Ovary (tissue), 9 donors: ENCODE data around the gene CACNA1D. TPM values are rescaled to one million over a fixed set of nuclear protein-coding genes. Genes with fewer than 3 reads are reported as not detected.

Source experiments
- DNase-seq, 5 donors: peaks; one replicate each; pipeline ENCODE4 v3.0.0-alpha.2; 2019 to 2020
- H3K27ac ChIP-seq, 2 donors: fragments of 200-600 bp; one replicate each; pipeline versions ENCODE4 v1.5.1 to v1.8.0; 2019 to 2022
- H3K27me3 ChIP-seq: fragments of 200-600 bp; one replicate; pipeline ENCODE4 v1.8.0; 2022
- H3K36me3 ChIP-seq: fragments of 200-600 bp; sonication (generic); one replicate; pipeline ENCODE4 v1.5.1; 2019
- H3K4me1 ChIP-seq: one replicate; pipeline ENCODE4 v1.8.1; 2013; ENCODE audit warnings: mild to moderate bottlenecking, moderate library complexity; ENCODE audit not compliant: insufficient read depth
- H3K4me3 ChIP-seq: fragments of 200-600 bp; sonication (generic); one replicate; pipeline ENCODE4 v1.5.1; 2017
- H3K9me3 ChIP-seq, 2 donors: fragments of 200-600 bp in 1 of 2; sonication (generic) in 1 of 2; one replicate each; pipeline versions ENCODE4 v1.5.1 to v1.8.1; 2013 to 2019; ENCODE audit warnings: mild to moderate bottlenecking in 1 of 2, moderate library complexity in 1 of 2
- CTCF ChIP-seq, 3 donors: fragments of 450-650 bp in 2 of 3; fragments of 200-600 bp in 1 of 3; IDR thresholded peaks; one replicate each; pipeline versions ENCODE4 v1.5.1 to v1.8.0; 2016 to 2022; ENCODE audit warnings: antibody characterized with exemption in 3 of 3, mild to moderate bottlenecking in 1 of 3
- EP300 ChIP-seq: sonication (generic); formaldehyde crosslinking; IDR thresholded peaks from one replicate; pipeline ENCODE4 v1.6.1; 2017; ENCODE audit warnings: antibody characterized with exemption
- POLR2A ChIP-seq: fragments of 450-650 bp; IDR thresholded peaks from one replicate; pipeline ENCODE4 v1.6.1; 2017; ENCODE audit warnings: antibody characterized with exemption, mild to moderate bottlenecking, moderate library complexity
- WGBS, 3 donors: extraction: QIAGEN DNeasy Blood & Tissue Kit in 1 of 3; methylation state at CpG; one replicate each; pipeline versions ENCODE4 v1.1.5 to v1.1.7; 2013 to 2017; 5-methylcytosine and 5-hydroxymethylcytosine counted together
- intact Hi-C, 4 donors: fragments of 100-400 bp; cut with DNase I; formaldehyde crosslinking; loops; one replicate each; pipeline versions ENCODE4 v1.11.0 to v1.15.1; 2022 to 2023
- polyA plus RNA-seq, 2 donors: library from polyadenylated mRNA; stranded (reverse); fragments of 200-250 nt in 1 of 2; fragments of 350-450 nt in 1 of 2; fragmentation: Illumina TruSeq in 1 of 2; extraction: RNeasy Lipid Tissue Mini Kit (QIAGEN cat#74804) in 1 of 2; gene quantifications; one replicate each; pipeline ENCODE4 v1.2.3, GENCODE V29; 2013 to 2014
- total RNA-seq, 7 donors: library from RNA; depleted of rRNA in 2 of 7; stranded (reverse); fragments of >200 nt in 2 of 7; fragmentation: NEBNext Ultra II Directional in 3 of 7; extraction: Animal tissue kit (Norgen Biotek cat#: 25700) in 3 of 7; gene quantifications; one replicate each; pipeline versions ENCODE4 v1.1.0 to v1.2.4, GENCODE V29; 2016 to 2023
- donor health status: DM: no; HTN: no; CAD: no; lungs with moderate emphysema.
- donor health status: DM: no; HTN: no; CAD: no.
- donor health status: Bipolar disorder and iron deficiency.
- donor health status: DM: yes; HTN: yes; CAD: no.
- donor health status: DM: no; HTN: no; CAD: no.
- donor health status: DM: yes; HTN: yes; CAD: no.

Gene CACNA1D
- total and polyA plus RNA-seq, 9 donors, result 0.23 to 9.3 (median 5.1) TPM

DNA sequence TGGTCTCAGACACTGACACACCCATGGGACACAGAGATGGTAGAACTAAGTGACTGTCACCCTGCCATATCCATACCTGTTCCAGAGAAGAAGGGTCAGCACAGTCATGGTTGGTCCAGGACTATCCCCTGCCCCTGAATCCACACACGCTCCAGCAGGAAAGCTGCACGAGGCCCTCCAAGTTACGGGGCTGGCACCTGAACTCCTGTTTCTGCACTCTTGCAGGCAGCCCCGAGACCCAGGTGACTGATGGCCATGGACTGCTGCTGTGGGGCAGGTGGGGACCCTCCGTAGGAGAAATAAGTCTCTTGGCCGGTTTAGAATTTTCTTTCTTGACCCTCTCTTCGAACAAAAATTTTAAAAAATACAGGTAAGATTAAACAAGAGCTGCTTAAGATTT is 321.2 kb downstream of the CACNA1D start:
- 89 to 96% (median 95%) methylated on average over 7 of the region's 7 CpGs for WGBS, 3 donors
- no peaks in the 10 kb centered on the region for H3K36me3 ChIP-seq
- intact Hi-C loops, result no loop called here
- DNase-seq, result peak in 1 of 5 donors; percentile 3
- TF ChIP-seq POLR2A, result no peak
- H3K9me3 ChIP-seq, result no peaks in the 10 kb centered on the region
- H3K4me1 ChIP-seq, result no peaks in the 10 kb centered on the region
- H3K4me3 ChIP-seq, result no peak overlapping the region
- H3K27me3 ChIP-seq, result no peaks in the 10 kb centered on the region
- no peak overlapping the region for H3K27ac ChIP-seq

- 85 to 88% (median 85%) methylated on average over 4 of the region's 4 CpGs for WGBS, 3 donors
- TF ChIP-seq EP300, result no peak
- TF ChIP-seq CTCF (IDR thresholded peaks at IDR 0.05), result no peak
- no peak for TF ChIP-seq POLR2A
- H3K4me1 ChIP-seq, result no peaks in the 10 kb centered on the region
- no peak overlapping the region for H3K27ac ChIP-seq
- no peaks in the 10 kb centered on the region for H3K36me3 ChIP-seq
- intact Hi-C loops, result no loop called here
- H3K27me3 ChIP-seq, result no peaks in the 10 kb centered on the region
- no peak overlapping the region for H3K4me3 ChIP-seq
- no peak for DNase-seq
- H3K9me3 ChIP-seq, result no peaks in the 10 kb centered on the region
Observed at GRCh38 chr3:53816425-53816824, 322.0 kb downstream of the CACNA1D start.

DNA sequence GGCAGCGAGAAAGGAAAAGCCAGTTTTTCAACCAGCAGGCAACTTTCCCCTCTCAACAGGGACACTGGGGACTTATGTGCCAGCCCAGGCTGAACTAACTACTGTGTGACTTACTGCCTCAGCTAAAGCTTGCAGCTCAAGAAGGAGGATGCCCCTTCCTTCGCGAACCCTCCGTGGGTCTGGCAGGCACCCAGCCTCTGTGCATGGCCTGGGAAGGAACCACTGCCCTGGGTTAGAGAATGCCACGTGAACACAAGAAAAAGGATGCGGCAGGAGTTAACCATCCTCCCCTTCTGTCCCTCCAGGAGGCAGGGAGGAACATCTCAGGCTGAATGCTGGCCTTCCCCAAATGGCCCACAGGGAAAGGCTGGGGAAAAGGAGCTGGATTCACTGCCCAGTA is 322.8 kb downstream of the CACNA1D start:
- TF ChIP-seq CTCF (IDR thresholded peaks at IDR 0.05), result no peak
- no peak for TF ChIP-seq POLR2A
- TF ChIP-seq EP300, result no peak
- no peaks in the 10 kb centered on the region for H3K36me3 ChIP-seq
- H3K4me1 ChIP-seq, result no peaks in the 10 kb centered on the region
- no peak overlapping the region for H3K27ac ChIP-seq
- peak in 1 of 5 donors; percentile 4 for DNase-seq
- intact Hi-C loops, result no loop called here
- no peak overlapping the region for H3K4me3 ChIP-seq
- H3K27me3 ChIP-seq, result no peaks in the 10 kb centered on the region
- H3K9me3 ChIP-seq, result no peaks in the 10 kb centered on the region
- WGBS, 3 donors, result 80 to 93% (median 88%) methylated on average over 6 of the region's 6 CpGs

- no peaks in the 10 kb centered on the region for H3K9me3 ChIP-seq
- TF ChIP-seq EP300, result no peak
- no peak for TF ChIP-seq POLR2A
- TF ChIP-seq CTCF (IDR thresholded peaks at IDR 0.05), result no peak
- intact Hi-C loops, result no loop called here
- peak in 1 of 5 donors; percentile 6 for DNase-seq
- H3K4me1 ChIP-seq, result no peaks in the 10 kb centered on the region
- no peaks in the 10 kb centered on the region for H3K27me3 ChIP-seq
- H3K27ac ChIP-seq, result no peak overlapping the region
- no peaks in the 10 kb centered on the region for H3K36me3 ChIP-seq
- 81 to 87% (median 87%) methylated on average over 16 to 17 of the region's 17 CpGs for WGBS, 3 donors
- no peak overlapping the region for H3K4me3 ChIP-seq
Observed at GRCh38 chr3:53817809-53818208, 323.4 kb downstream of the CACNA1D start.

DNA sequence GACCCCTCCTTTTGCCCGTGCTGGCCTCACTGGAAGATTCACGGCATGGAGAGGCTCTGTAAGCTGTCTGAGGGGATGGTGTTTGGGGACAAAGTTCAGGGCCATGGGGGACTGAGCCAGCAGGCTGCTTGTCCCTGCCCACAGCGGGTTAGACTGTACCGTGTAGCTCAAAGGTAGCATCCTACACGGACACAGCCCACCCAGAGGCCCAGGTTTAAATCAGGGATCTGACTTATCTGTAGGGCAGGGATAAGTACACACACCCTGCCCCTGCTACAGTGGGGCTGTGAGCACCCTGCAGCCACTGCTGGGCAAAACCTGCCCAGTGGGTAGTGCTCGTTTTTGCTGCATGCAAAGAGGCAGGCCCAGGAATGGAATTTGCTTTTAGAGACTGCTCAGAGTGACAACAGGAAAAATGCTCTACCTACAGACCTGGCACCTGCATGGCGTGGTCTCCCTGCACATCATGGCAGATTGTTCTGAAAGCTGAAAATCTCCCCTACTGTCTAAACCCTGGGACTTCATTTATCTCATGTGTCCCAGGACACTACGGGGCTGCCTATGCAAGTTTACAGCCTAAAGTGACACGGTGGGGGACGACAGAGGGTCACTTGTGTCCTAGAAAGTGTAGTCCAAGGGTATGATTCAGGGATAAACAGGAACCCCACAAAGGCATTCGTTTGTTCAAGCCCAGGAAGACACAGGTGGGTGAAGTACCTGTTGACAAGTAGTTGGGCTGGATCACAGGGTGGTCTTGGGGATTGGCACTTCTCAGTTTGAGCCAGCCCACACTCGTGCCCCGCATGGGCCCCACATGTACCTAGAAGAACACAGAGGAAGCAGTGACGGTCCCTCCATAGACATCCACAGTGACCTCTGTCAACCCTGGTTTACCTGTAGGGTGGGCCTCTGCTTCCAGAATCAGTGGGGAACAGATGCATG is 324.1 kb downstream of the CACNA1D start:
- Histone ChIP-seq H3K4me1 (no peaks in the 10 kb centered on the region), H3K9me3 (no peaks in the 10 kb centered on the region), H3K36me3 (no peaks in the 10 kb centered on the region), H3K27me3 (no peaks in the 10 kb centered on the region), H3K27ac (no peak overlapping the region), H3K4me3 (no peak overlapping the region)
- DNase-seq, result no peak
- 80 to 86% (median 84%) methylated on average over 14 of the region's 14 CpGs for WGBS, 3 donors
- intact Hi-C loops, result no loop called here
- no peak for TF ChIP-seq EP300
- TF ChIP-seq CTCF (IDR thresholded peaks at IDR 0.05), result no peak
- no peak for TF ChIP-seq POLR2A
